BLaER1 treated with 17β-estradiol and CSF1 and Interleukin-3, amounts not matched to agents 10 nM and 100 nM (cell line): ENCODE results near the gene CAV1.

Experiments used
- H3K27ac ChIP-seq, 11 experiments: shearing (Covaris generic); formaldehyde crosslinking; 2 replicates each; pipeline ENCODE4 v1.8.1; 2022
- H3K27me3 ChIP-seq, 11 experiments: shearing (Covaris generic); formaldehyde crosslinking; 2 replicates each; pipeline ENCODE4 v1.8.1; 2022
- H3K36me3 ChIP-seq, 11 experiments: shearing (Covaris generic); formaldehyde crosslinking; 2 replicates each; pipeline ENCODE4 v1.8.1; 2022
- H3K4me1 ChIP-seq, 10 experiments: shearing (Covaris generic); formaldehyde crosslinking; 2 replicates each; pipeline ENCODE4 v1.8.1; 2022
- H3K4me2 ChIP-seq, 11 experiments: shearing (Covaris generic); formaldehyde crosslinking; 2 replicates each; pipeline ENCODE4 v1.8.1; 2022
- H3K4me3 ChIP-seq, 10 experiments: shearing (Covaris generic); formaldehyde crosslinking; 2 replicates each; pipeline ENCODE4 v1.8.1; 2022
- H3K9ac ChIP-seq, 11 experiments: shearing (Covaris generic); formaldehyde crosslinking; 2 replicates each; pipeline ENCODE4 v1.8.1; 2022
- H3K9me3 ChIP-seq, 11 experiments: shearing (Covaris generic); formaldehyde crosslinking; replicated peaks in 1 of 11; 2 replicates each; pipeline ENCODE4 v1.8.1; 2022
- H4K20me1 ChIP-seq, 11 experiments: shearing (Covaris generic); formaldehyde crosslinking; 2 replicates each; pipeline ENCODE4 v1.8.1; 2022
- Cebpa-rat ChIP-seq, 11 experiments: shearing (Covaris generic); IDR thresholded peaks; 2 replicates each; pipeline ENCODE4 v1.8.1; 2022

The CAV1 gene

DNA sequence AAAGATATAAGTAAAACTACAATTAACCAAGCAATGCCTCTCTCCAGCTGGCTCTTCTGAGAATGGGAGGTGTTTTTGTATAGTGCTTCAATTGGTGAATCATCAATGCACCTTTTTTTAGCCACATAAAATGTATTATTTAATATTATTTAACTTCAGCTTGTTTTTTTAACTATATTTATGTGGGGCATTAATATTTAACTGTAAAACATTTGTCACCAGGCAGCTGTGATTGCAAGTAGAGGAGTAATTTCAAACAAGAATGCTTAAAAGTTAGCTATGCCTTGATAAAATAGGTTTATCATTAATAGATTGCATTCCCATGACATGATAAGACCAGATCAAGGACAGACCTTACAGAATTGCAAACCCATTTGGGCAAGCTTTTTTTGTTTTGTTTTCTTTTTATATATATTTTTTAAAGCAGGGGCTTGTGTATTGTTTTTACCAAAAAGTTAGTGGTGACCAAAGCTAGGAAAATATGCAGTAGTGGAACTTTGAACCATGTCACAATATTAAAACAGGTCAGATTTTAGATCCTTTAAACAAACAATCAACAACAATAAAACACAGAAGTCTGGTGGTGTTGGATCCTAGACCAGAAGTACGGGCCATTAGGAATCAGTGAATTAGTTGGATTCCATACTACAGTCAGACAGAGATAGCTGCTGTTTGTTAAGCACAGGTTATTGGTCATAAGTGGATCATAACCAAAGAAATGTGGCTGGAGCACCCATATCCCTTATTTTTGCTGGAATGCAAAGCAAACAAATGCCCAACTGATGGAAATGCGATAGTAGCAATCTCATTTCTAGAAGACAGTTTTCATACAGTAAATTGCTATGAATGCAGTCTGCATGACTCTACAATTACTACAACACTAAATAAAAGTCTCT is 22.4 kb upstream of the CAV1 start:
- no peaks in the 10 kb centered on the region for H3K27me3 ChIP-seq
- no peak overlapping the region for H3K4me3 ChIP-seq
- peaks cover 4 to 19% (median 12%) of the 10 kb centered on the region in 11 experiments; a peak in 17 of 22 replicates for H3K9me3 ChIP-seq
- no peaks in the 10 kb centered on the region for H4K20me1 ChIP-seq
- no peaks in the 10 kb centered on the region for H3K36me3 ChIP-seq
- no peak overlapping the region for H3K27ac ChIP-seq
- H3K9ac ChIP-seq = no peak overlapping the region
- TF ChIP-seq Cebpa-rat (IDR thresholded peaks at IDR 0.05) = no peak
- no peak overlapping the region for H3K4me2 ChIP-seq
- H3K4me1 ChIP-seq = no peaks in the 10 kb centered on the region

DNA sequence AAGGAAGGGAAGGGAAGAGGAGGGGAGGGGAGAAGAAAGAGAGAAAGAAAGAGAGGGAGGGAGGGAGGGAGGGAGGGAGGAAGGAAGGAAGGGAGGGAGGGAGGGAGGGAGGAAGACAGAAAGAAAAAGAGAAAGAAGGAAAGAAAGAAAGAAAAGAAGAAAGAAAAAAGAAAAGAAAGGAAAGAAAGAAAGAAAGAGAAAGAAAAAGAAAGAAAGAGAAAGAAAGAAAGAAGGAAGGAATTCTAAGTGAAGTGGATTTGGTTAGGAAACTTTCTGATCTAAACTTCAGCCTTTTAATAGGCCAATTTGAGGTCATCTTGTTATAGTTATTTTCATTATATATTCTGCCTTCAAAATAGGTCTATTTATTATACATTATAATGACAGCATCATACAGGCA is 21.0 kb upstream of the CAV1 start:
- Histone ChIP-seq H3K9me3 (peaks cover 0 to 16% (median 12%) of the 10 kb centered on the region in 11 experiments; a peak in 17 of 22 replicates), H3K4me3 (no peak overlapping the region), H3K4me2 (no peak overlapping the region), H3K36me3 (no peaks in the 10 kb centered on the region), H3K4me1 (no peaks in the 10 kb centered on the region), H4K20me1 (no peaks in the 10 kb centered on the region), H3K9ac (no peak overlapping the region), H3K27me3 (no peaks in the 10 kb centered on the region), H3K27ac (no peak overlapping the region)
- no peak for TF ChIP-seq Cebpa-rat (IDR thresholded peaks at IDR 0.05)

DNA sequence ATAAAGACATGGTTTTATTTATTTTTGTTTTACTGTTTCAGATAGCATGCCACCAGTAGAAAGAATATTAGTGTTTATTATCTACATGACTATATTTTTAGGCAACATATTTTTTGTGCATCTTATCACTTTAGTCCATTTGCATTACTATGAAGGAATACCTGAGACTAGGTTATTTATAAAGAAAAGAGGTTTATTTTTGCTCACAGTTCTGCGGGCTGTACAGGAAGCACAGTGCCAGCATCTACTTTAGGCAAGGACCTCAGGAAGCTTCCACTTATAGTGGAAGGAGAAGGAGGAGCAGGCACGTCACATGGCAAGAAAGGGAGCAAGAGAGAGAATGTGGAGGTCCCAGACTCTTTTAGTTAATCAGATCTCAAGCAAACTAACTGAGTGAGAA is 19.6 kb upstream of the CAV1 start:
- H3K27me3 ChIP-seq = no peaks in the 10 kb centered on the region

DNA sequence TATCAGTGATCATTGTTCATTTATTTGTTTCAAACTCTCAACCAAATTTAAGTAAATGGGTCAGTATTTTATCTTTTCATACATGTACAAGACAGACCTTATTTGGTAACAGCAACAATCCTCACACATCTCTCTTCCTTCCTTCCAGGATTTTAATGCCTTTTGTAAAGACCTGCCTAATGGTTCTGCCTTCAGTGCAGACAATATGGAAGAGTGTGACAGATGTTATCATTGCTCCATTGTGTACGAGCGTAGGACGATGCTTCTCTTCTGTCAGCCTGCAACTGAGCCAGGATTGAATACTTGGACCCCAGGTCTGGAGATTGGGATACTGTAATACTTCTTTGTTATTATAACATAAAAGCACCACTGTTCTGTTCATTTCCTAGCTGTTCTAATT is 19.0 kb upstream of the CAV1 start:
- no peak for TF ChIP-seq Cebpa-rat (IDR thresholded peaks at IDR 0.05)
- Histone ChIP-seq H3K4me2 (no peak overlapping the region), H3K27me3 (no peaks in the 10 kb centered on the region), H3K9ac (no peak overlapping the region), H3K27ac (no peak overlapping the region), H4K20me1 (no peaks in the 10 kb centered on the region), H3K9me3 (no peaks in the 10 kb centered on the region), H3K36me3 (no peaks in the 10 kb centered on the region), H3K4me1 (no peaks in the 10 kb centered on the region), H3K4me3 (no peak overlapping the region)

More for the DNA sequence above, 19.6 kb upstream of the CAV1 start:
- no peak overlapping the region for H3K9ac ChIP-seq
- no peak for TF ChIP-seq Cebpa-rat (IDR thresholded peaks at IDR 0.05)
- H3K4me2 ChIP-seq = no peak overlapping the region
- H3K9me3 ChIP-seq = peaks cover 0 to 4% (median under 1%) of the 10 kb centered on the region in 11 experiments; a peak in 7 of 22 replicates
- no peaks in the 10 kb centered on the region for H3K36me3 ChIP-seq
- H3K4me1 ChIP-seq = no peaks in the 10 kb centered on the region
- no peaks in the 10 kb centered on the region for H4K20me1 ChIP-seq
- H3K4me3 ChIP-seq = no peak overlapping the region
- H3K27ac ChIP-seq = no peak overlapping the region

DNA sequence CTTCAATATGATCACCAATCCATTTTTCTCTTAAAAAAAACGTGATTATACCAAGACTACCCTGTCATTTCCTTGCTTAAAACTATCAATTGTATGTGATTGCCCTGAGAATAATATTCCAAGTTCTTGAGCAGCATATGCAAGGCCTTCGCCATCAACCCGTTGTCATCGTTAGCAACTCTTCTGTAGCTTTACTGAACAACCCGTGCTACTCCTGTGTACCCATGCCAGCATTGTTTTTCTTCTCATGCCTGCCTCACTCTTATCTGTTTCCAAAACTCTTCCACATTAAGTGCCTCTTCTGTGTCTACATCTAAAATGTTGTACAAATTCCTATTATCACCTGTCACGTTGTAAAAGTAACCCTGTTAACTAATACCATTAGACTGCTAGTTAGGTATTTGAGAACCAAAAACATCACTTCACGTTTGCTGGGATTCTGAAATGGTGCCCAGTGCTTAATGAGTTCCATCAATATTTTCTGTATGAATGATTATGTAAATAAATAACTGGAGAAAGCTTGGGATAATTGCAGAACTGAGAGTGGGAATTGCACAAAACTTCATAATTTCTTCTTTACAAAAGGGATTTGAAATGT is 14.8 kb upstream of the CAV1 start:
- H3K27ac ChIP-seq = no peak overlapping the region

DNA sequence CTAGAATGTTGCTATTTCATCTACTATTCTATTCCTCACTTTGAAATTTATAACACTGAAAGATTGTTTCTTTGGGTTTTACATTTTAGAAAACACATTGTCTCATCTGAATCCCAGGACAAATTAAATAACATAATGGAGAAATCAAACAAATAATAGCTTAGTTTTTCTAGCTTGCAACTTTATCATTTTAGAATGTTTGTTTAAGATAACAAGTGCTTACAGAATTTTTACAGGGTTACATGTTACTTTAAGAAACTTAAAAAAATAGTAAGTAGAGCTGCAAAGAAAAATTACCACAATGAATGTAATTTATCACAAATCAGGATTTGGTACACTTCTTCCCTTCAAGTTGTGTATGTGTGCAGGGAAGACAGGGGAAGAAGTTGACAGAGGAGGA is 14.0 kb upstream of the CAV1 start:
- no peaks in the 10 kb centered on the region for H3K27me3 ChIP-seq
- H3K9me3 ChIP-seq = no peaks in the 10 kb centered on the region
- H3K4me2 ChIP-seq = peak overlapping the region in 1 of 11 experiments; percentile 67; a peak in 2 of 22 replicates
- H3K36me3 ChIP-seq = no peaks in the 10 kb centered on the region
- H3K27ac ChIP-seq = no peak overlapping the region
- no peaks in the 10 kb centered on the region for H4K20me1 ChIP-seq
- H3K4me3 ChIP-seq = no peak overlapping the region; a peak in 1 of 20 replicates
- peaks cover 0 to 17% (median 11%) of the 10 kb centered on the region in 10 experiments; a peak in 16 of 20 replicates for H3K4me1 ChIP-seq
- no peak overlapping the region for H3K9ac ChIP-seq
- no peak for TF ChIP-seq Cebpa-rat (IDR thresholded peaks at IDR 0.05)

More for the DNA sequence above, 14.8 kb upstream of the CAV1 start:
- Histone ChIP-seq H3K4me3 (no peak overlapping the region), H3K9ac (no peak overlapping the region), H3K36me3 (no peaks in the 10 kb centered on the region), H3K4me1 (peaks cover 0 to 17% (median 11%) of the 10 kb centered on the region in 10 experiments; a peak in 16 of 20 replicates), H3K27me3 (no peaks in the 10 kb centered on the region), H3K4me2 (no peak overlapping the region), H3K9me3 (no peaks in the 10 kb centered on the region), H4K20me1 (no peaks in the 10 kb centered on the region)
- no peak for TF ChIP-seq Cebpa-rat (IDR thresholded peaks at IDR 0.05)

DNA sequence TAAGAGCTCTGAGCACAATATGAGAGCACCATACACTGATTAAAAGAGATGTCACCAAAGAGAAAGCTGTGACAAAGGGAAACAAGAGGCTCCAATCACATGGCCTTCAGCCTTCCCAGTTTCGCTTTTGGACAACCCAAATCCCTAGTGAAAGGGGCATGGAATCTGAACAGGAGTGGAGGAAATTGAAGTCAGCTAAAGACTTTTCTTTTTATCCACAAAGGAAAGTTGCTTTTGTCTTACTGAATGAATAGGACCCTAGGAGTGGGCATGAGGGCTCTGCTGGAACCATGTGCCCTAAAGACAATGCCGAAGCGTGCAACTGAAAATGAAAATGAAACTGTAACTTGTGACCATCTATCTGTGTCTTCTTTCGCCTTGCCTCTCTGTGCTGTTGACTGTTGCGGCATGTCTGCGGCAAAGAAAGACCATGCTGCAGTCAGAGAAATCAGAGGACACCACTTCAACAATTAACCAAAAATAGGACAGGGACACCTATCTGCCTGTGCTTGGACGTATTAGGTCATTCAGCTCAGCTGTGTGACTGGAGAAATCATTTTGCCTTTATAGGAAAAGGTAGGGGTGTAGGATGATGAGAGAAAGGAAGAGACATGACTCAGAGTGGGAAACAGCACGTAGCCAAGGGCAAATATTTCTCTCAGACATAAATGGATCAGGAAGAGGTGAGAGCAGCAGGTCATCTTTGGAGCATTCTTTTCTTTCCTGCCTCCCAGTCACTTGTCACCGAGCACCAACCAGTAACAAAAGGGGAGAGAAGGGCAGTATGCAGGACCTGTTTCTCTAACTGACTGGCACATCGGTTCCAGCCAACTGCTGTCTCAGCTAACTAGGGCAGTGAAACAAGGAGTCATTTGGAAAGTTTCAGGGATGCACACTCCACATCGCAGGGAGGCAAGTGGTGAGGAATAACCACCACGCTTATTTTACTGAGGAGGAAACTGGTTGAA is 13.0 kb upstream of the CAV1 start:
- no peaks in the 10 kb centered on the region for H3K27me3 ChIP-seq
- peak overlapping the region; percentile 27 to 63 (median 48); a peak in 18 of 20 replicates for H3K4me3 ChIP-seq
- H3K4me2 ChIP-seq = peak overlapping the region; percentile 63 to 90 (median 69)
- peaks cover 0 to 17% (median 11%) of the 10 kb centered on the region in 10 experiments; a peak in 16 of 20 replicates for H3K4me1 ChIP-seq
- H3K9ac ChIP-seq = peak overlapping the region in 10 of 11 experiments; percentile 28 to 76 (median 64); a peak in 18 of 22 replicates
- no peaks in the 10 kb centered on the region for H4K20me1 ChIP-seq
- TF ChIP-seq Cebpa-rat (IDR thresholded peaks at IDR 0.05) = no peak
- no peaks in the 10 kb centered on the region for H3K36me3 ChIP-seq
- H3K27ac ChIP-seq = peak overlapping the region in 9 of 11 experiments; percentile 0 to 74 (median 65); a peak in 17 of 22 replicates
- H3K9me3 ChIP-seq = no peaks in the 10 kb centered on the region

DNA sequence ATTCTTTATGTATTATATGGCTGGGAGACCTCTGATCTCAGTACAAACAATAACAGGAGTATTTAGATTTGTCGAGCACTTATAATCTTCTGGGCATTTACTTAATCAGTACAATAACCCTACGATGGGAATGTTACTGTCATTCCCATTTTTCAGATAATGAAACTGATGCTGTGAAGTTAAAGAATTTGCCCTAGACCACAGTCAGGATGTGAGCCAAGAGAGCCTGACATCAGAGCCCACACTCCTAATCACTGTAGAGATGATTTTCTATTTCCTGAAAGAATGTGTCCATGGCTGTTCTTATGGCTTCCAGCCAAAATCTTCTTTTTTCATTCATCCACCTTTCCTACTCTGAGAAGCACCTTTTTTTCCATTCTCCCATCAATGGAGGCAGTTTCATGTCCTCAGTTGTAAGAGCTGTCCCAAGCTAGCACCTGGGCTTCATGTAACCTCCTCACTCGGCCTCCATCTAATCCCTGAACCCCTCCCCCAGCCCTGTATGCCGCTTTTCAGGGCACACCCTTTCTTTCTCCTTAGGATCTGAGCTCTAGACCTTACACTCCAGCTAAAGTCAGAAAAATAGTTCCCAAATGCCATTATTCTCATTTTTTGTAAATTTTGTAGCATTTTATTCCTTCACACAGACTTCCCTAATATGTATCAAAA is 12.2 kb upstream of the CAV1 start:
- Histone ChIP-seq H3K4me3 (peak overlapping the region in 2 of 10 experiments; percentile 27 to 51; a peak in 1 of 20 replicates), H3K27ac (peak overlapping the region in 6 of 11 experiments; percentile 62 to 74 (median 66); a peak in 8 of 22 replicates), H3K9ac (peak overlapping the region in 2 of 11 experiments; percentile 68 to 76; a peak in 4 of 22 replicates)

More for the DNA sequence above, 12.2 kb upstream of the CAV1 start:
- Histone ChIP-seq H3K4me1 (peaks cover 0 to 17% (median 11%) of the 10 kb centered on the region in 10 experiments; a peak in 16 of 20 replicates), H3K9me3 (no peaks in the 10 kb centered on the region), H3K27me3 (no peaks in the 10 kb centered on the region), H4K20me1 (no peaks in the 10 kb centered on the region), H3K4me2 (peak overlapping the region; percentile 63 to 90 (median 69)), H3K36me3 (no peaks in the 10 kb centered on the region)
- TF ChIP-seq Cebpa-rat (IDR thresholded peaks at IDR 0.05) = no peak
